Activated CD8-positive, alpha-beta T cell treated with anti-CD3 and anti-CD28 coated beads for 36 hours (primary cell): ENCODE results near the gene CTDSPL2. TPM values are rescaled to one million over a fixed set of nuclear protein-coding genes. Genes with fewer than 3 reads are reported as not detected.
"Not testable (repeated sequence)": the region's sequence is repeated elsewhere in the genome, so short reads cannot be mapped to it uniquely, and the experiment has no call there.

Experiments
- ATAC-seq: fragments of 200-7000 bp; cut with Tn5 transposase; one replicate; pipeline ENCODE4 v1.10.0; 2021; ENCODE audit warnings: mild to moderate bottlenecking, moderate library complexity
- CTCF ChIA-PET: fragments of 350-600 bp; sonication (Branson Sonifier 250); formaldehyde crosslinking; loops from one replicate; lab custom pipeline; 2021; ENCODE audit warnings: antibody characterized with exemption; lab: Charles Lee
- POLR2A ChIA-PET: fragments of 350-600 bp; sonication (Branson Sonifier 250); formaldehyde crosslinking; loops from one replicate; lab custom pipeline; 2021; ENCODE audit warnings: antibody characterized with exemption; lab: Charles Lee
- DNase-seq: peaks from one replicate; pipeline ENCODE4 v3.0.0-alpha.2; 2020
- H3K27ac Mint-ChIP-seq: one replicate; pipeline ENCODE4 v1.8.0; 2021; ENCODE audit warnings: mild to moderate bottlenecking, mixed read lengths
- H3K27me3 Mint-ChIP-seq: one replicate; pipeline ENCODE4 v1.8.0; 2021; ENCODE audit warnings: mixed read lengths
- H3K36me3 Mint-ChIP-seq: one replicate; pipeline ENCODE4 v1.8.0; 2021; ENCODE audit warnings: low read depth, mixed read lengths
- H3K4me1 Mint-ChIP-seq: one replicate; pipeline ENCODE4 v1.8.0; 2021; ENCODE audit warnings: low read depth, mixed read lengths
- H3K4me3 Mint-ChIP-seq: one replicate; pipeline ENCODE4 v1.8.0; 2021; ENCODE audit warnings: mild to moderate bottlenecking, moderate library complexity, mixed read lengths
- H3K9me3 Mint-ChIP-seq: one replicate; pipeline ENCODE4 v1.8.0; 2021; ENCODE audit warnings: mixed read lengths
- intact Hi-C: fragments of 100-400 bp; cut with micrococcal nuclease; formaldehyde crosslinking; loops from one replicate; pipeline ENCODE4 v1.10.0; 2022
- total RNA-seq, 2 experiments: library from RNA; stranded (reverse); gene quantifications; one replicate each; pipeline ENCODE4 v1.2.3, GENCODE V29; 2021
- TF ChIP-seq, protein P1 (sequence below): fragments of 200-600 bp; IDR thresholded peaks from one replicate; pipeline ENCODE4 v1.8.0; 2022; ENCODE audit warnings: antibody characterized with exemption, mild to moderate bottlenecking

CTDSPL2 gene
- total RNA-seq, 2 experiments from 2014 or later = 74.3 to 75.1 TPM

GRCh38 chr15:44447772-44448376 is 20.4 kb downstream of the CTDSPL2 start:
- intact Hi-C loops = no loop called here
- no peak for ATAC-seq
- peaks cover 7% of the 10 kb centered on the region for H3K9me3 Mint-ChIP-seq
- H3K27me3 Mint-ChIP-seq = no peaks in the 10 kb centered on the region
- H3K4me1 Mint-ChIP-seq = peaks cover 39% of the 10 kb centered on the region
- no peak overlapping the region for H3K4me3 Mint-ChIP-seq
- TF ChIP-seq, protein P1, sequence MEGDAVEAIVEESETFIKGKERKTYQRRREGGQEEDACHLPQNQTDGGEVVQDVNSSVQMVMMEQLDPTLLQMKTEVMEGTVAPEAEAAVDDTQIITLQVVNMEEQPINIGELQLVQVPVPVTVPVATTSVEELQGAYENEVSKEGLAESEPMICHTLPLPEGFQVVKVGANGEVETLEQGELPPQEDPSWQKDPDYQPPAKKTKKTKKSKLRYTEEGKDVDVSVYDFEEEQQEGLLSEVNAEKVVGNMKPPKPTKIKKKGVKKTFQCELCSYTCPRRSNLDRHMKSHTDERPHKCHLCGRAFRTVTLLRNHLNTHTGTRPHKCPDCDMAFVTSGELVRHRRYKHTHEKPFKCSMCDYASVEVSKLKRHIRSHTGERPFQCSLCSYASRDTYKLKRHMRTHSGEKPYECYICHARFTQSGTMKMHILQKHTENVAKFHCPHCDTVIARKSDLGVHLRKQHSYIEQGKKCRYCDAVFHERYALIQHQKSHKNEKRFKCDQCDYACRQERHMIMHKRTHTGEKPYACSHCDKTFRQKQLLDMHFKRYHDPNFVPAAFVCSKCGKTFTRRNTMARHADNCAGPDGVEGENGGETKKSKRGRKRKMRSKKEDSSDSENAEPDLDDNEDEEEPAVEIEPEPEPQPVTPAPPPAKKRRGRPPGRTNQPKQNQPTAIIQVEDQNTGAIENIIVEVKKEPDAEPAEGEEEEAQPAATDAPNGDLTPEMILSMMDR = no peak
- ChIA-PET POLR2A (interaction anchor here (0.7 kb wide), 1 partner anchor 17 kb away, joined by 4 read pairs; no protein-coding TSS in a partner anchor), CTCF (no interaction called here)
- H3K36me3 Mint-ChIP-seq = peaks cover 32% of the 10 kb centered on the region
- no peak for DNase-seq
- H3K27ac Mint-ChIP-seq = no peak overlapping the region

DNA sequence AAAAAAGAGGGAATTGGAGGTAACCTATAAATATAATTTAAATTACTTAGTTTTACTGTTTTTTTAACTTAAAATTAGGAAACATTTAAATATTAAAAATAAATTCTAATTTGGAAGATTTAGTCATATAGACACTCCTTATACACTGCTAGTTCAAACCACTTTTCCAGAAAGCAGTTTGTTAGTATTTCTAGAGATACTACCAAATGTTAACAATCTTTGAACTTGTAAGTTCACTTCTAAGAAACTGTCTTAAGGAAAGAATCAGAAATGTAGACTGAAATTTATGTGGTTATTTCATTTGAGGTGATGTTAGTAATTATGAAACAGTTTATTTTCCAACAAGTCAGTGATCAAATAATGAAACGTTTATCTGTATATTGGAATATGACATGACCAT is 22.7 kb downstream of the CTDSPL2 start:
- Mint-ChIP-seq H3K9me3 (peaks cover 3% of the 10 kb centered on the region), H3K36me3 (peaks cover 35% of the 10 kb centered on the region), H3K27me3 (no peaks in the 10 kb centered on the region), H3K4me3 (no peak overlapping the region), H3K27ac (no peak overlapping the region), H3K4me1 (peaks cover 52% of the 10 kb centered on the region)
- intact Hi-C loops = no loop called here
- ChIA-PET POLR2A (interaction anchor here (0.7 kb wide), 1 partner anchor 67 kb away, joined by 3 read pairs; no protein-coding TSS in a partner anchor), CTCF (no interaction called here)
- DNase-seq (no peak), ATAC-seq (peak; percentile 72)
- TF ChIP-seq, protein P1 = no peak

- H3K4me3 Mint-ChIP-seq, H3K27ac Mint-ChIP-seq, intact Hi-C loops, CTCF ChIA-PET, DNase-seq, ATAC-seq, H3K27me3 Mint-ChIP-seq, H3K9me3 Mint-ChIP-seq, POLR2A ChIA-PET: not testable (repeated sequence)
- Mint-ChIP-seq H3K36me3 (peaks cover 24% of the 10 kb centered on the region), H3K4me1 (peaks cover 58% of the 10 kb centered on the region)
Measured at GRCh38 chr15:44453578-44454283, 26.3 kb downstream of the CTDSPL2 start.

GRCh38 chr15:44458429-44458828 is 31.0 kb downstream of the CTDSPL2 start:
- CTCF ChIA-PET = no interaction called here
- Mint-ChIP-seq H3K27ac (peak overlapping the region; percentile 0), H3K27me3 (no peaks in the 10 kb centered on the region), H3K4me3 (no peak overlapping the region), H3K36me3 (peaks cover 33% of the 10 kb centered on the region), H3K9me3 (no peaks in the 10 kb centered on the region), H3K4me1 (peaks cover 35% of the 10 kb centered on the region)
- no peak for DNase-seq
- TF ChIP-seq, protein P1 = no peak
- POLR2A ChIA-PET = interaction anchor here (0.9 kb wide), 1 partner anchor 16 kb away, joined by 3 read pairs; no protein-coding TSS in a partner anchor
- ATAC-seq = no peak
- intact Hi-C loops = no loop called here

DNA sequence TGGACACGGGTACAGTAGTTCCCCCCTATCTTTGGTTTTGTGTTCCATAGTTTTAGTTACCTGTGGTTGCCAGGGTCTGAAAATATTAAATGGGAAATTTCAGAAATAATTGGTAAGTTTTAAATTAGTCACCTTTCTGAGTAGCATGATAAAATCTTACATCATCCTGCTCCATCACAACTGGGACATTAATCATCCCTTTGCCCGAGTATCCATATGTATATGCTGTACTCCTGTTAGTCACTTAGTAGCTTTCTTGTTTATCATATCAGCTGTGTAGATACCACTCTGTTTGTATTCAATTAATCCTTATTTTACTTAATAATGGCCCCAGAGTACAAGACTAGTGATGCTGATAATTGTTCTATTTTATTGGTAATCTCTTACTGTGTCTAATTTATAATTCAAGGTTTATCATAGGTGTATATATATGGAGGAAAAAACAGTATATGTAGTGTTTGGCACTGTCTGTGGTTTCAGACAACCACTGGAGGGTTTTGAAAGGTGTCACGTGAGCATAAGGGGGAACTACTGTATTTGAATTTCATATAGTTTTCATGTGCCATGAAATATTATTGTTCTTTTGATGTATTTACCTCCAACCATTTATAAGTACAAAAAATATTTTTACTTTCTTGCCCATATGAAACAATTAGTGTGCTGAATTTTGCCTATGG is 41.4 kb downstream of the CTDSPL2 start:
- intact Hi-C loops = no loop called here
- Mint-ChIP-seq H3K27me3 (no peaks in the 10 kb centered on the region), H3K9me3 (no peaks in the 10 kb centered on the region), H3K4me1 (peaks cover 20% of the 10 kb centered on the region), H3K36me3 (peaks cover 30% of the 10 kb centered on the region), H3K27ac (peak overlapping the region; percentile 84), H3K4me3 (no peak overlapping the region)
- DNase-seq (peak; percentile 22), ATAC-seq (peak; percentile 90)
- TF ChIP-seq, protein P1 = no peak
- POLR2A ChIA-PET = interaction anchor here (0.9 kb wide), 1 partner anchor 41 kb away, joined by 3 read pairs; the partner anchor contains the start of gene CTDSPL2
- CTCF ChIA-PET = interaction anchor here (0.6 to 0.9 kb wide), 3 partner anchors 23 to 41 kb away, joined by 3 to 5 read pairs (median 4); partner anchors contain the start of gene CTDSPL2
